Motor neuron (in vitro differentiated cells): ENCODE data around the gene UGT1A10. TPM values are rescaled to one million over a fixed set of nuclear protein-coding genes. Genes with fewer than 3 reads are reported as not detected.
"Not testable (repeated sequence)": the region's sequence is repeated elsewhere in the genome, so short reads cannot be mapped to it uniquely, and the experiment has no call there.

Source experiments
- ATAC-seq, 8 experiments: fragments of 200-7000 bp; cut with Tn5 transposase; replicated peaks in 6 of 8; 2 replicates each; pipeline ENCODE4 v1.8.0; 2021; ENCODE audit warnings: mild to moderate bottlenecking in 8 of 8, moderate library complexity in 8 of 8
- H3K27ac ChIP-seq, 2 donors: fragments of 250-450 bp; sonication (Bioruptor Pico); 2 replicates each; pipeline ENCODE4 v1.9.0; 2021; ENCODE audit warnings: antibody characterized with exemption in 2 of 2, mild to moderate bottlenecking in 2 of 2, moderate library complexity in 1 of 2
- H3K4me1 ChIP-seq, 2 donors: fragments of 250-450 bp; sonication (Bioruptor Pico); replicated peaks in 1 of 2; 2 replicates each; pipeline ENCODE4 v1.6.1; 2021; ENCODE audit warnings: antibody characterized with exemption in 2 of 2, mild to moderate bottlenecking in 2 of 2, moderate library complexity in 1 of 2
- H3K4me3 ChIP-seq, 5 donors: fragments of 250-450 bp; sonication (Bioruptor Pico); 2 replicates each; pipeline ENCODE4 v1.9.0; 2021; ENCODE audit warnings: antibody characterized with exemption in 5 of 5, mild to moderate bottlenecking in 5 of 5, moderate library complexity in 4 of 5
- WGBS, 10 experiments: fragments of 450-650 bp; shearing (Covaris generic); methylation state at CpG; one replicate each; pipeline ENCODE4 v1.0.0; 2022; 5-methylcytosine and 5-hydroxymethylcytosine counted together
- in situ Hi-C, 9 experiments: fragments of 400-800 bp; cut with MboI; loops; one replicate each; pipeline ENCODE4 v1.15.0; 2021; ENCODE audit warnings: low sequenced_read_pairs in 9 of 9, low pct_unique_long_range_greater_than_20kb in 2 of 9; ENCODE audit not compliant: unreplicated experiment in 9 of 9
- total RNA-seq, 8 experiments: library from RNA; unstranded; fragments of 300-600 nt; gene quantifications; 2 replicates each; pipeline versions ENCODE4 v1.2.3 to v1.2.4, GENCODE V29; 2022

UGT1A10 gene
- 10 to 100 TPM in 1 of 8 experiments, under 1 TPM in 4, not detected in 3; 0.14 to 11.1 (median 0.40) TPM for total RNA-seq

DNA sequence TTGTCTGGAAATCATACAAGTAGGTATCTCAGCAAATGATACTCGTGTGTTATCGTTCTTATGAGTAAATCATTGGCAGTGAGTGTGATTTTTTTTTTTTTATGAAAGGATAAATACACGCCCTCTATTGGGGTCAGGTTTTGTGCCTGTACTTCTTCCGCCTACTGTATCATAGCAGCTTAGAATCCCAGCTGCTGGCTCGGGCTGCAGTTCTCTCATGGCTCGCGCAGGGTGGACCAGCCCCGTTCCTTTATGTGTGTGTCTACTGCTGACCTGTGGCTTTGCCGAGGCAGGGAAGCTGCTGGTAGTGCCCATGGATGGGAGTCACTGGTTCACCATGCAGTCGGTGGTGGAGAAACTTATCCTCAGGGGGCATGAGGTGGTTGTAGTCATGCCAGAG lies at the start of gene UGT1A10:
UGT1A10 (plus strand) TSS at position 143 of the 400 bp plus-strand sequence; CDS start at position 218, 75 bp downstream.
- WGBS, 10 experiments, result 20 to 88% (median 79%) methylated on average over 1 to 9 of the region's 10 CpGs; no CpG with 5 or more reads in 1 of the 10 experiments
- H3K4me1 ChIP-seq, ATAC-seq, H3K4me3 ChIP-seq, H3K27ac ChIP-seq, in situ Hi-C loops: not testable (repeated sequence)

DNA sequence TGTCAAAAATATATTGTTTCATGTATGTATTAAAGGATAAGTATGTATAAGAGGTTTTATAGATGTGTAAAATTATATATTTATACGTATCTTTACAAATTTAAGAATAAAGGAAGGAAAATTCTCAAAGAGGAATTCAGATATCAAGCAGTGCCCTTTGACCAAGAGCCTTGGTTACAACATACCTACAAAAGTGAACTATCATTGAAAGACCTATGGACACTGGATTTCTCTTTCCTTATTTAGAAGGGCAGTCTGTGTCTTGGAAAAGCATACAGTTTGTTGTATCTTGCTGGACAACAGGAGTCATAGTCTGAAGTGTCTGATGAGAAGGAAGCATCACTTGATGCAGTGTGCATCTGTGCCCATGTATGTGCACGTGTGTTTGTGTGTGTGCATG lies 47.8 kb upstream of the UGT1A10 start:
- no peak overlapping the region for H3K27ac ChIP-seq
- no peak for ATAC-seq
- H3K4me1 ChIP-seq, result no peaks in the 10 kb centered on the region
- in situ Hi-C loops, result no loop called here
- no peak overlapping the region for H3K4me3 ChIP-seq
- WGBS, 10 experiments, result 60 to 100% (median 86%) methylated on average over 1 to 2 of the region's 2 CpGs; no CpG with 5 or more reads in 2 of the 10 experiments

DNA sequence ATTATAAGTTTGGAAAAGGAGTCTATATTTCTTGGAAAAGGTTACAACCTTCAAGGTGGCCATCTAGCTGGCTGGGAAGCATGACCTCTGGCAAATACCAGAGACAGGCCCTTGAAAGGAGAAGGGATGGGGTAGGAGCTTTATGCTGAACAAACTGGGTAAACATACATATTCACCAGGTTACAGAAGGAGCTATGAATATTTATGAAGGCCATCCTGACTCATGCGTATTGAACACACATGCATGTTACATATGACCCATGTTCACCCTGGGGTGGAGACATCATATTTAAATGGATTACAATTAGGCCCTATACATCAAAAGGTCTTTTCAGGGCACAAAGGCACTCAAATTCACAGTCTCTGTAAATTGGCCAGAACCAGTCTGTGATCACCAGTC lies 43.5 kb upstream of the UGT1A10 start:
- H3K4me3 ChIP-seq, in situ Hi-C loops, H3K27ac ChIP-seq, H3K4me1 ChIP-seq: not testable (repeated sequence)
- WGBS, 10 experiments, result no CpG with 5 or more reads among the region's 1 CpG
- peak in 4 of 8 experiments; percentile 50 to 99 (median 97) for ATAC-seq

GRCh38 chr2:233593201-233593600 lies 43.0 kb upstream of the UGT1A10 start:
- WGBS, 10 experiments, result 65 to 100% (median 95%) methylated on average over 1 to 6 of the region's 8 CpGs; no CpG with 5 or more reads in 3 of the 10 experiments
- peak in 1 of 8 experiments; percentile 52 for ATAC-seq
- Histone ChIP-seq H3K27ac (no peak overlapping the region), H3K4me3 (no peak overlapping the region), H3K4me1 (no peaks in the 10 kb centered on the region)
- in situ Hi-C loops, result no loop called here

DNA sequence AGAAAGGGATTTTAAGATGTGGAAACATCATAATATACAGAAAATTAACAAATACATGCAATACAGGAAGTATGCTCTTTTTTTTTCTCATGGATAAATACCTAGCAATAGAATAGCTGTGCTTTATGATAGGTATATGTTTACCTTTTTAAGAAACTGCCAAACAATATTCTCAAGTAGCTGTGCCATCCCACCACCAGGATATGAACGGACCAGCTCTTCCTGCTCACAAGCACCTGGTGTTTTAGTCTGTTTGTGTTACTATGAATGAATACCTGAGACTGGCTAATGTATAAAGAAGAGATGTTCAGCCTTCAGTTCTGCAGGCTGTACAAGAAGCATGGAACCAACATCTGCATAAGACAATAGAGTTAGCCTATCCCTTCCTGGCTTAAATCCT lies 38.7 kb upstream of the UGT1A10 start:
- 0 to 86% (median 38%) methylated on average over 1 of the region's 1 CpG; no CpG with 5 or more reads in 5 of the 10 experiments for WGBS, 10 experiments
- H3K27ac ChIP-seq, result no peak overlapping the region
- no peaks in the 10 kb centered on the region for H3K4me1 ChIP-seq
- in situ Hi-C loops, result no loop called here
- no peak for ATAC-seq
- no peak overlapping the region for H3K4me3 ChIP-seq

- 51 to 100% (median 90%) methylated on average over 1 to 3 of the region's 3 CpGs; no CpG with 5 or more reads in 3 of the 10 experiments for WGBS, 10 experiments
Measured at GRCh38 chr2:233598952-233599351, 37.3 kb upstream of the UGT1A10 start.

DNA sequence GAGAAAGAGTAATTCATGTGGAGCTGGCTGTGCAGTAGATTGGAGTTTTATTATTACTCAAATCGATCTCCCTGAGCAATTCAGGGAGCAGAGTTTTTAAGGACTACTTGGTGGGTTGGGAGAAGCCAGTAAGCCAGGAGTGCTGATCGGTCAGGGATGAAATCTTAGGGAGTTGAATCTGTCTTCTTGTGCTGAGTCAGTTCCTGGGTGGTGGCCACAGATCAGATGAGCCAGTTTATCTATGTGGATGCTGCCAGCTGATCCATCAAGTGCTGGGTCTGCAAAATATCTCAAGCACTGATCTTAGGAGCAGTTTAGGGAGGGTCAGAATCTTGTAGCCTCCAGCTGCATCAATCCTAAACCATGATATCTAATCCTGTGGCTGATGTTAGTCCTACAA lies 35.9 kb upstream of the UGT1A10 start:
- H3K4me1 ChIP-seq, result no peaks in the 10 kb centered on the region
- peak in 1 of 8 experiments; percentile 42 for ATAC-seq
- in situ Hi-C loops, result no loop called here
- no peak overlapping the region for H3K27ac ChIP-seq
- 9 to 100% (median 60%) methylated on average over 1 to 2 of the region's 2 CpGs; no CpG with 5 or more reads in 3 of the 10 experiments for WGBS, 10 experiments
- H3K4me3 ChIP-seq, result no peak overlapping the region

More at GRCh38 chr2:233598952-233599351, 37.3 kb upstream of the UGT1A10 start:
- no peaks in the 10 kb centered on the region for H3K4me1 ChIP-seq
- H3K27ac ChIP-seq, result no peak overlapping the region
- in situ Hi-C loops, result no loop called here
- H3K4me3 ChIP-seq, result no peak overlapping the region
- ATAC-seq, result no peak

GRCh38 chr2:233602076-233602475 lies 34.2 kb upstream of the UGT1A10 start:
- ATAC-seq, result no peak
- WGBS, 10 experiments, result 0 to 88% (median 55%) methylated on average over 1 of the region's 1 CpG; no CpG with 5 or more reads in 7 of the 10 experiments
- Histone ChIP-seq H3K27ac (no peak overlapping the region), H3K4me1 (no peaks in the 10 kb centered on the region), H3K4me3 (no peak overlapping the region)
- in situ Hi-C loops, result no loop called here

DNA sequence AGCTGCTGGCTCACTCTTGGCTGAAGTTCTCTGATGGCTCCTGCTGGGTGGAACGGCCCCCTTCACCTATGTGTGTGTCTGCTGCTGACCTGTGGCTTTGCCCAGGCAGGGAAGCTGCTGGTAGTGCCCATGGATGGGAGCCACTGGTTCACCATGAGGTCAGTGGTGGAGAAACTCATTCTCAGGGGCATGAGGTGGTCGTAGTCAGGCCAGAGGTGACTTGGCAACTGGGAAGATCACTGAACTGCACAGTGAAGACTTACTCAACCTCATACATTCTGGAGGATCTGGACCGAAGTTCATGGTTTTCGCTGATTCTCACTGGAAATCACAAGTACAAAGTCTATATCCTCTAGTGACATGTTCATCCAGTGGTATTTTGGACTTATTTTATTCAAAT lies 32.7 kb upstream of the UGT1A10 start:
- WGBS, 10 experiments, result 33 to 100% (median 75%) methylated on average over 1 to 4 of the region's 4 CpGs; no CpG with 5 or more reads in 3 of the 10 experiments
- ATAC-seq, result no peak
- Histone ChIP-seq H3K27ac (no peak overlapping the region), H3K4me3 (no peak overlapping the region), H3K4me1 (no peaks in the 10 kb centered on the region)
- in situ Hi-C loops, result no loop called here

DNA sequence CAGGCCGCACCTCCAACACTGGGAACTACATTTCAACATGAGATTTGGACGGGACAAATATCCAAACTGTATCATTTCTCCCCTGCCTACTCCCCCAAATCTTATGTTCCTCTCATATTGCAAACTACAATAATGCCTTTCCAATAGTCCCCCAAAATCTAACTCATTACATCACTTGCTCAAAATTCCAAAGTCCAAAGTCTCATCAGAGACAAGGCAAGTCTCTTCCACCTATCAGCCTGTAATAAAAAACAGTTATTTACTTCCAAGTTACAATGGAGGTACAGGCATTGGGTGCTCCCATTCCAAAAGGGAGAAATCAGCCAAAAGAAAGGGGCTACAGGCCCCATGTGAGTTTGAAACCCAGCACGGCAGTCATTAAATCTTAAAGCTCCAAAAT lies 31.4 kb upstream of the UGT1A10 start:
- Histone ChIP-seq H3K4me1 (no peaks in the 10 kb centered on the region), H3K4me3 (no peak overlapping the region), H3K27ac (no peak overlapping the region)
- in situ Hi-C loops, result no loop called here
- 10 to 94% (median 61%) methylated on average over 1 to 3 of the region's 3 CpGs; no CpG with 5 or more reads in 1 of the 10 experiments for WGBS, 10 experiments
- ATAC-seq, result no peak

DNA sequence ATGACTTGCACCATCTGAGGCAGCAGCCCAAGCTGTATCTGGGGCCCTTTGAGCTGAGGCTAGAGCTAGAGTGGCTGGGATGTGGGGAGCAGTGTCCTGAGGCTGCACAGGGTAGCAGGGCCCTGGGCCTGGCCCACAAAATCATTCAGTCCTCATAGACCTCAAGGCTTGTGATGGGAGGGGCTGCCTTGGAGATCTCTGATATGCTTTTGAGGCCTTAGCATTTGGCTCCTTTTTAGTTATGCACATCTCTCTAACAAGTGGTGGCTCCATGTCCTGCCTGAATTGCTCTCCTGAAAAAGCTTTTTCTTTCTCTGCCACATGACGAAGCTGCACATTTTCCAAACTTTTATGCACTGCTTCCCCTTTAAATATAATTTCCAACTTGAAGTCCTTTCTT lies 30.6 kb upstream of the UGT1A10 start:
- H3K4me1 ChIP-seq, result no peaks in the 10 kb centered on the region
- H3K4me3 ChIP-seq, result no peak overlapping the region
- no peak overlapping the region for H3K27ac ChIP-seq
- in situ Hi-C loops, result no loop called here
- peak in 2 of 8 experiments; percentile 61 to 86 for ATAC-seq
- 14 to 100% (median 70%) methylated on average over 1 of the region's 1 CpG; no CpG with 5 or more reads in 5 of the 10 experiments for WGBS, 10 experiments

DNA sequence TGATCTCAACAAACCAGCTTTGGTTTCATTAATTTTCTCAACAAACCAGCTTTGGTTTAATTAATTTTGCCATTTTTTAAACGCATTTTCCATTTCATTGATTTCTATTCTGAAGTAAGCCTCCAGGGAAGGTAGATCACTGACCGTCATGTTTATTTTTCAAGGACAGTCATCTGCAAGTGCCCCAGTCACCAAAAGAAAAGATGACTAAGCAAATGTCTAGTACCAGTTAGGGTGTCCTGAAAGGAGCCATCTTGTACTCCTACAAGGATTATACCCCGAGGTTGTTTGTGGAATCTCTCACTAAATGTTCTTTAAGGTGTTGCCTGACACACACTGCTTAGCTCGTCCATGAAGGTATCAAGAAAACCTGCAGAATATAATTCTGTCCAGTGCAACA lies 25.0 kb upstream of the UGT1A10 start:
- H3K4me3 ChIP-seq, result no peak overlapping the region
- in situ Hi-C loops, result no loop called here
- 27 to 94% (median 52%) methylated on average over 2 to 4 of the region's 4 CpGs for WGBS, 10 experiments
- no peak for ATAC-seq
- H3K4me1 ChIP-seq, result no peaks in the 10 kb centered on the region
- H3K27ac ChIP-seq, result no peak overlapping the region

DNA sequence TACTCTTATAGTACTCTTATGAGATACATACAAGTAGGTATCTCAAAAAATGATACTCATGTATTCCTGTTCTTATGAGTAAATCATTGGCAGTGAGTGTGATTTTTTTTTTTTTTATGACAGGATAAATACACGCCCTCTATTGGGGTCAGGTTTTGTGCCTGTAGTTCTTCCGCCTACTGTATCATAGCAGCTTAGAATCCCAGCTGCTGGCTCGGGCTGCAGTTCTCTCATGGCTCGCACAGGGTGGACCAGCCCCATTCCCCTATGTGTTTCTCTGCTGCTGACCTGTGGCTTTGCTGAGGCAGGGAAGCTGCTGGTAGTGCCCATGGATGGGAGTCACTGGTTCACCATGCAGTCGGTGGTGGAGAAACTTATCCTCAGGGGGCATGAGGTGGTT lies 18.8 kb upstream of the UGT1A10 start, which contains the start of gene UGT1A8:
UGT1A8 (plus strand) TSS at position 158 of the 400 bp plus-strand sequence; CDS start at position 233, 75 bp downstream.
- in situ Hi-C loops, ATAC-seq: not testable (repeated sequence)
- 0 to 100% (median 66%) methylated on average over 1 to 2 of the region's 5 CpGs; no CpG with 5 or more reads in 5 of the 10 experiments for WGBS, 10 experiments

GRCh38 chr2:233620204-233620603 lies 16.0 kb upstream of the UGT1A10 start:
- H3K4me3 ChIP-seq, result no peak overlapping the region
- ATAC-seq, result no peak
- WGBS, 10 experiments, result 39 to 100% (median 75%) methylated on average over 1 to 4 of the region's 4 CpGs
- H3K4me1 ChIP-seq, result no peaks in the 10 kb centered on the region
- in situ Hi-C loops, result no loop called here
- H3K27ac ChIP-seq, result no peak overlapping the region

More for the DNA sequence above, 18.8 kb upstream of the UGT1A10 start, which contains the start of gene UGT1A8:
- H3K4me3 ChIP-seq, H3K4me1 ChIP-seq, H3K27ac ChIP-seq: not testable (repeated sequence)
